K562 (cell line): ENCODE measurements around the gene BANP. TPM values are rescaled to one million over a fixed set of nuclear protein-coding genes. Genes with fewer than 3 reads are reported as not detected.

Source experiments
- ATAC-seq: fragments of 200-7000 bp; cut with Tn5 transposase; 3 replicates; pipeline ENCODE4 v1.9.1; 2020; ENCODE audit warnings: moderate library complexity
- BruUV-seq: library from RNA; stranded (reverse); fragments of 400-500 nt; replicated peaks from 2 replicates; lab custom pipeline; 2021; lab: Mats Ljungman, UMichigan
- CTCF ChIA-PET: fragments of 300-600 bp; formaldehyde crosslinking; extraction: SDS; loops from one replicate; lab custom pipeline; 2021; ENCODE audit warnings: low intra/inter-chr PET ratio; lab: Yijun Ruan, JAX
- POLR2A ChIA-PET: fragments of 300-600, 350-650 bp; sonication (Branson Sonifier 250); formaldehyde crosslinking; extraction: SDS; loops from one replicate; lab custom pipeline; 2021; ENCODE audit warnings: antibody characterized with exemption, inconsistent platforms; lab: Yijun Ruan, JAX
- DNase-seq, 4 experiments: peaks; one replicate each; pipeline versions ENCODE4 v3.0.0 to v3.0.0-alpha.2; 2011 to 2018; ENCODE audit warnings: low spot score in 3 of 4, mixed read lengths in 3 of 4; ENCODE audit errors: extremely low read depth in 1 of 4
- FAIRE-seq: peaks from 2 replicates; lab custom pipeline; 2011; peaks lifted over from hg19 to GRCh38; lab: Jason Lieb, UNC
- H2AFZ ChIP-seq: 2 replicates; pipeline ENCODE4 v1.6.0; 2011; ENCODE audit warnings: low read depth, low read length, control low read depth, inconsistent platforms
- H3K27ac ChIP-seq: fragments of 200-600 bp; 3 replicates; pipeline ENCODE4 v1.8.0; 2011; ENCODE audit warnings: low read depth, mild to moderate bottlenecking, control low read depth, inconsistent platforms, low read length, moderate library complexity, mixed read lengths; ENCODE audit errors: extremely low read depth
- H3K27me3 ChIP-seq, 2 experiments: fragments of 300-600 bp in 1 of 2; 2 replicates in 1 of 2; 3 replicates in 1 of 2; pipeline versions ENCODE4 v1.6.0 to v1.8.0; 2011; ENCODE audit warnings: inconsistent platforms in 2 of 2, low read length in 2 of 2, mild to moderate bottlenecking in 1 of 2, mixed read lengths in 1 of 2, moderate library complexity in 1 of 2; ENCODE audit not compliant: control insufficient read depth in 2 of 2, insufficient read depth in 2 of 2
- H3K36me3 ChIP-seq: fragments of 300-600 bp; 3 replicates; pipeline ENCODE4 v1.8.0; 2011; ENCODE audit warnings: mild to moderate bottlenecking, low read length, inconsistent platforms; ENCODE audit not compliant: control insufficient read depth, insufficient read depth
- H3K4me1 ChIP-seq, 2 experiments: fragments of 200-600 bp in 1 of 2; replicated peaks in 1 of 2; 2 replicates in 1 of 2; 3 replicates in 1 of 2; pipeline versions ENCODE4 v1.5.1 to v1.8.0; 2011; ENCODE audit warnings: inconsistent platforms in 2 of 2, low read length in 2 of 2, mild to moderate bottlenecking in 1 of 2, mixed read lengths in 1 of 2, moderate library complexity in 1 of 2; ENCODE audit not compliant: control insufficient read depth in 2 of 2, insufficient read depth in 2 of 2
- H3K4me2 ChIP-seq: 2 replicates; pipeline ENCODE4 v1.6.1; 2011; ENCODE audit warnings: low read length, control low read depth, inconsistent platforms, mixed read lengths; ENCODE audit not compliant: insufficient read depth
- H3K4me3 ChIP-seq: fragments of 200-600 bp; sonication (generic), shearing (Covaris generic); 2 replicates; pipeline ENCODE4 v1.5.1; 2016; ENCODE audit warnings: control low read depth, inconsistent platforms
- H3K79me2 ChIP-seq: fragments of 200-600 bp; 3 replicates; pipeline ENCODE4 v1.8.0; 2011; ENCODE audit warnings: low read length, inconsistent platforms; ENCODE audit not compliant: control insufficient read depth, insufficient read depth
- H3K9ac ChIP-seq, 2 experiments: 2 replicates each; pipeline versions ENCODE4 v1.6.0 to v1.6.1; 2011; ENCODE audit warnings: low read depth in 2 of 2, low read length in 2 of 2, control low read depth in 1 of 2, inconsistent platforms in 1 of 2, mild to moderate bottlenecking in 1 of 2, mixed read lengths in 1 of 2; ENCODE audit not compliant: insufficient read depth in 1 of 2
- H3K9me1 ChIP-seq: one replicate; pipeline ENCODE4 v1.6.0; 2011; ENCODE audit warnings: inconsistent platforms, mild to moderate bottlenecking, low read length, moderate library complexity; ENCODE audit not compliant: control insufficient read depth, insufficient read depth
- H3K9me3 ChIP-seq: replicated peaks from 2 replicates; pipeline ENCODE4 v1.5.1; 2011; ENCODE audit warnings: low read depth, low read length, inconsistent platforms; ENCODE audit not compliant: control insufficient read depth, insufficient read depth
- H4K20me1 ChIP-seq: replicated peaks from 2 replicates; pipeline ENCODE4 v1.6.1; 2011; ENCODE audit warnings: low read length, inconsistent platforms, mixed read lengths; ENCODE audit not compliant: control insufficient read depth, insufficient read depth
- GATAD2A ChIP-seq: fragments of 450-650 bp; IDR thresholded peaks from 2 replicates; pipeline ENCODE4 v1.6.1; 2017
- HDAC3 ChIP-seq: fragments of 450-650 bp; IDR thresholded peaks from 2 replicates; pipeline ENCODE4 v1.6.1; 2018; ENCODE audit warnings: borderline replicate concordance, mild to moderate bottlenecking, moderate library complexity; ENCODE audit not compliant: partially characterized antibody
- HES1 ChIP-seq: fragments of 450-650 bp; IDR thresholded peaks from 2 replicates; pipeline ENCODE4 v1.6.1; 2016; ENCODE audit warnings: low read depth, mild to moderate bottlenecking, moderate library complexity
- HMG20A ChIP-seq: fragments of 450-650 bp; formaldehyde crosslinking; conservative IDR thresholded peaks from 2 replicates; pipeline ENCODE4 v1.4.0; 2020; ENCODE audit warnings: mild to moderate bottlenecking, mixed read lengths
- KDM1A ChIP-seq, 2 experiments: fragments of 450-650 bp; IDR thresholded peaks; 2 replicates each; pipeline ENCODE4 v1.6.1; 2016; ENCODE audit warnings: mild to moderate bottlenecking in 2 of 2
- MEIS2 ChIP-seq: fragments of 450-650 bp; IDR thresholded peaks from 2 replicates; pipeline ENCODE4 v1.6.1; 2014; ENCODE audit warnings: mild to moderate bottlenecking; ENCODE audit not compliant: partially characterized antibody
- PPARD ChIP-seq: fragments of 250-450 bp; sonication (Bioruptor Pico); IDR thresholded peaks from 2 replicates; pipeline ENCODE4 v1.8.0; 2022; ENCODE audit warnings: inconsistent platforms, mild to moderate bottlenecking, moderate library complexity
- ZNF778 ChIP-seq: fragments of 450-650 bp; formaldehyde crosslinking; IDR thresholded peaks from 2 replicates; pipeline ENCODE4 v1.4.0; 2020; ENCODE audit warnings: mild to moderate bottlenecking, moderate library complexity
- WGBS: fragments of 100-300 bp; shearing (Covaris generic); methylation state at CpG from one replicate; pipeline ENCODE4 v1.1.6; 2016; ENCODE audit warnings: low coverage, mixed read lengths; ENCODE audit not compliant: insufficient coverage; ENCODE audit errors: missing lambda C conversion rate; 5-methylcytosine and 5-hydroxymethylcytosine counted together
- in situ Hi-C: fragments of 300-500 bp; cut with MboI; formaldehyde crosslinking; loops from 4 replicates; pipeline ENCODE4 v1.15.0; 2018; ENCODE audit warnings: inconsistent platforms, mixed read lengths
- intact Hi-C: fragments of 100-400 bp; cut with micrococcal nuclease; formaldehyde crosslinking; loops from 2 replicates; pipeline ENCODE4 v1.14.2; 2022
- polyA plus RNA-seq, 8 experiments: library from polyadenylated mRNA; depleted of rRNA in 4 of 8; stranded (reverse) in 5 of 8; unstranded in 3 of 8; fragments of >200 nt; fragmentation: Nextera tagmentation in 2 of 8; fragmentation: Illumina TruSeq in 1 of 8; extraction: Ambion mirVana in 2 of 8; extraction: Trizol in 1 of 8; gene quantifications; 2 replicates each; pipeline versions ENCODE4 v1.2.1 to v1.2.3, GENCODE V29; 2011 to 2014; ENCODE audit warnings: inconsistent platforms in 1 of 8, missing spikeins in 1 of 8
- total RNA-seq, 7 experiments: library from RNA; depleted of rRNA in 6 of 7; stranded (reverse); fragments of >200 nt in 6 of 7; fragmentation: Illumina TruSeq in 2 of 7; extraction: Trizol in 2 of 7; gene quantifications; 2 replicates each; pipeline versions ENCODE4 v1.2.1 to v1.2.3, GENCODE V29; 2011 to 2021; ENCODE audit warnings: low replicate concordance in 1 of 7
- TF ChIP-seq, protein P1 (sequence below), 2 experiments: fragments of 450-650 bp; IDR thresholded peaks; 2 replicates each; pipeline ENCODE4 v1.6.1; 2018; ENCODE audit warnings: mild to moderate bottlenecking in 2 of 2, low read depth in 1 of 2; ENCODE audit not compliant: partially characterized antibody in 2 of 2

BANP gene
- total and polyA plus RNA-seq, 9 of the 15 experiments (the other 6 are each of a cell fraction or from before 2014, with no cell fraction given), result 4.6 to 22.1 (median 15.6) TPM

- intact Hi-C loops, result no loop called here
- CTCF ChIA-PET, result no interaction called here
- no peak overlapping the region for H3K27ac ChIP-seq
- TF ChIP-seq GATAD2A (no peak), KDM1A (IDR thresholded peaks at IDR 0.05) (peak; percentile 51 to 66), MEIS2 (peak; percentile 16)
- TF ChIP-seq, all 486 proteins: peak for 2
- POLR2A ChIA-PET, result no interaction called here
- in situ Hi-C loops, result no loop called here
- FAIRE-seq (no peak), ATAC-seq (no peak), DNase-seq (no peak)
- no peak overlapping the region for H3K4me2 ChIP-seq
- H3K4me3 ChIP-seq, result no peak overlapping the region
- H3K27me3 ChIP-seq, result peaks cover 14 to 35% of the 10 kb centered on the region in 2 experiments; a peak in 4 of 5 replicates
- no peaks in the 10 kb centered on the region for H4K20me1 ChIP-seq
- H3K4me1 ChIP-seq, result no peaks in the 10 kb centered on the region
- H2AFZ ChIP-seq, result no peak overlapping the region
- no peaks in the 10 kb centered on the region for H3K9me3 ChIP-seq
- BruUV-seq, result no TSS peak
- 6% methylated on average over 3 of the region's 3 CpGs for WGBS
- H3K36me3 ChIP-seq, result no peaks in the 10 kb centered on the region
- no peaks in the 10 kb centered on the region for H3K9me1 ChIP-seq
- no peak overlapping the region for H3K9ac ChIP-seq
- H3K79me2 ChIP-seq, result no peaks in the 10 kb centered on the region
Measured at GRCh38 chr16:88084881-88085280, 133.6 kb downstream of the BANP start.

DNA sequence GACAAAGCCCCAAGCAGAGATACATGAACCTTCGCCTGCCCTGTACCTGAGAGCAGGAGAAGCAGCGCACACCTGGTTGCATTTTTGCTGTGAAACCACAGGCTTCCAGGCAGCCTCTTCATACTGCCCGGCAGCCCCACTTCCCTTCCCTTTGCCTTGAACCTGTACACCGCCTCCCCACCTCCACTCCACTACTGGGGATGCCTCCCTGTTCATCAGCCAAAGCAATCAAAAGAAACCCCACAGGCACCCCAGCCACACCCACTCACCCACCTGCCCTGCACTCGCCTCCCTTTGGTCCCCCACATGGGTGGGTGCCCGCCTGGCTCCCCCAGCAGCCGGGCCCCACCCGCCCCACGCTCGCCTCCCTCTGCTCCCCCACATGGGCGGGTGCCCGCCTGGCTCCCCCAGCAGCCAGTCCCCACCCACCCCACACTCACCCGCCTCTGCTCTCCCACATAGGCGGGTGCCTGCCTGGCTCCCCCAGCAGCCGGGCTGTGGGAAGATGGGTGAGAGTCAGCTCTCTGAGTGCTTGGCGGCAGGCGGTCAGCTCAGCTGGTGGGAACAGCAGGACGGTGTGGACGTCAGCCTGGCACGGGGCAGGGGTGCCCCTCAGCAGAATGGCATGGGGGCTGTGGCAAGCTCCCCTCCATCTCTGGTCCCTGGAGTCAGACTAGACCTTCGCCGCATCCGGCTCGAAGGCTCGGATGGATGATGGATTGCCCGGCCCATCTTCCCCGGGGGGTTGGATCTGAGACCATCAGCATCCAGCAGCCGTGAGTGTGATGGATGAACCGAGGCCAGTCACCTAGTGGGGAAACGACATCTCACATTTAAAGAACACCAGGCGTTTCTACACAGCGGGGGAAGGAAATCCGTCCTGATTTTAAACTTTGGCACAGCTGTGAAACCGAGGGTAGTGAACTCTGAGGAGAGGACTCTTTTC lies 135.6 kb downstream of the BANP start:
- WGBS, result 14% methylated on average over 17 of the region's 34 CpGs
- no peak overlapping the region for H2AFZ ChIP-seq
- ChIA-PET CTCF (no interaction called here), POLR2A (no interaction called here)
- DNase-seq (no peak), ATAC-seq (no peak), FAIRE-seq (no peak)
- no peak overlapping the region for H3K27ac ChIP-seq
- H3K4me1 ChIP-seq, result peaks cover 0 to 7% of the 10 kb centered on the region in 2 experiments; a peak in 2 of 5 replicates
- in situ Hi-C loops, result no loop called here
- no peaks in the 10 kb centered on the region for H3K9me1 ChIP-seq
- peaks cover 14 to 51% of the 10 kb centered on the region in 2 experiments; a peak in 4 of 5 replicates for H3K27me3 ChIP-seq
- H3K79me2 ChIP-seq, result no peaks in the 10 kb centered on the region
- no peak overlapping the region for H3K4me3 ChIP-seq
- H4K20me1 ChIP-seq, result no peaks in the 10 kb centered on the region
- no peak overlapping the region for H3K4me2 ChIP-seq
- BruUV-seq, result no TSS peak
- no peaks in the 10 kb centered on the region for H3K36me3 ChIP-seq
- intact Hi-C loops, result no loop called here
- H3K9me3 ChIP-seq, result no peaks in the 10 kb centered on the region
- no peak overlapping the region for H3K9ac ChIP-seq
- TF ChIP-seq PPARD (no peak), HES1 (no peak), HDAC3 (no peak), HMG20A (no peak), ZNF778 (CRISPR knock-in tag) (no peak)
- TF ChIP-seq, protein P1, sequence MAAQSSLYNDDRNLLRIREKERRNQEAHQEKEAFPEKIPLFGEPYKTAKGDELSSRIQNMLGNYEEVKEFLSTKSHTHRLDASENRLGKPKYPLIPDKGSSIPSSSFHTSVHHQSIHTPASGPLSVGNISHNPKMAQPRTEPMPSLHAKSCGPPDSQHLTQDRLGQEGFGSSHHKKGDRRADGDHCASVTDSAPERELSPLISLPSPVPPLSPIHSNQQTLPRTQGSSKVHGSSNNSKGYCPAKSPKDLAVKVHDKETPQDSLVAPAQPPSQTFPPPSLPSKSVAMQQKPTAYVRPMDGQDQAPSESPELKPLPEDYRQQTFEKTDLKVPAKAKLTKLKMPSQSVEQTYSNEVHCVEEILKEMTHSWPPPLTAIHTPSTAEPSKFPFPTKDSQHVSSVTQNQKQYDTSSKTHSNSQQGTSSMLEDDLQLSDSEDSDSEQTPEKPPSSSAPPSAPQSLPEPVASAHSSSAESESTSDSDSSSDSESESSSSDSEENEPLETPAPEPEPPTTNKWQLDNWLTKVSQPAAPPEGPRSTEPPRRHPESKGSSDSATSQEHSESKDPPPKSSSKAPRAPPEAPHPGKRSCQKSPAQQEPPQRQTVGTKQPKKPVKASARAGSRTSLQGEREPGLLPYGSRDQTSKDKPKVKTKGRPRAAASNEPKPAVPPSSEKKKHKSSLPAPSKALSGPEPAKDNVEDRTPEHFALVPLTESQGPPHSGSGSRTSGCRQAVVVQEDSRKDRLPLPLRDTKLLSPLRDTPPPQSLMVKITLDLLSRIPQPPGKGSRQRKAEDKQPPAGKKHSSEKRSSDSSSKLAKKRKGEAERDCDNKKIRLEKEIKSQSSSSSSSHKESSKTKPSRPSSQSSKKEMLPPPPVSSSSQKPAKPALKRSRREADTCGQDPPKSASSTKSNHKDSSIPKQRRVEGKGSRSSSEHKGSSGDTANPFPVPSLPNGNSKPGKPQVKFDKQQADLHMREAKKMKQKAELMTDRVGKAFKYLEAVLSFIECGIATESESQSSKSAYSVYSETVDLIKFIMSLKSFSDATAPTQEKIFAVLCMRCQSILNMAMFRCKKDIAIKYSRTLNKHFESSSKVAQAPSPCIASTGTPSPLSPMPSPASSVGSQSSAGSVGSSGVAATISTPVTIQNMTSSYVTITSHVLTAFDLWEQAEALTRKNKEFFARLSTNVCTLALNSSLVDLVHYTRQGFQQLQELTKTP (IDR thresholded peaks at IDR 0.05; ENCODE audit: low read depth in 1 of 2, partially characterized antibody in 2 of 2), result no peak
